Measurements from ENCODE around the gene DDX39B.

The DDX39B gene

GRCh38 chr6:31546339-31546957, 4.6 kb upstream of the DDX39B start, which contains the start of gene ATP6V1G2:
Gene ATP6V1G2, minus strand, starts transcription at chr6:31546608. Its CDS starts 49 bp downstream, at chr6:31546559.
- no CpG with 5 or more reads among the region's 11 CpGs for WGBS (ENCODE audit: extremely low coverage, insufficient coverage, low lambda C conversion rate)
- Histone ChIP-seq H3K4me1 (ENCODE audit: control insufficient read depth, low read depth, low read length) (no peaks in the 10 kb centered on the region), H3K18ac (ENCODE audit: low read length) (no peak within 1 kb of the TSS), H2BK120ac (ENCODE audit: low read depth, low read length) (no peak within 1 kb of the TSS), H2BK5ac (ENCODE audit: low read length) (no peak within 1 kb of the TSS), H3K4ac (ENCODE audit: low read depth, low read length) (no peak within 1 kb of the TSS), H3K23ac (ENCODE audit: low read length) (no peak within 1 kb of the TSS), H4K5ac (ENCODE audit: low read length) (no peak within 1 kb of the TSS), H3K79me2 (ENCODE audit: control insufficient read depth, insufficient read depth, low read length) (peaks cover 3% of the 10 kb centered on the region), H3K9ac (ENCODE audit: low read length) (peak within 1 kb of the TSS; percentile 66), H2AK5ac (ENCODE audit: low read length) (no peak within 1 kb of the TSS), H3K27ac (ENCODE audit: low read depth, low read length) (no peak within 1 kb of the TSS), H3K4me3 (ENCODE audit: low read length) (peak within 1 kb of the TSS; percentile 49), H2BK15ac (replicated peaks; ENCODE audit: low read depth) (no peak within 1 kb of the TSS), H3K4me2 (ENCODE audit: low read length) (peak within 1 kb of the TSS; percentile 87), H3K36me3 (ENCODE audit: control insufficient read depth, insufficient read depth, low read length) (no peaks in the 10 kb centered on the region), H3K27me3 (ENCODE audit: insufficient read depth, low read length, poor library complexity) (no peaks in the 10 kb centered on the region), H4K8ac (ENCODE audit: low read depth, low read length) (no peak within 1 kb of the TSS), H3K56ac (ENCODE audit: low read length) (peak within 1 kb of the TSS; percentile 74), H3K79me1 (ENCODE audit: low read length) (peaks cover 7% of the 10 kb centered on the region)
- DNase-seq, result peak; percentile 99

- no peak overlapping the region for H3K9ac ChIP-seq (ENCODE audit: low read length)
- no peak overlapping the region for H3K4ac ChIP-seq (ENCODE audit: low read depth, low read length)
- no peaks in the 10 kb centered on the region for H3K36me3 ChIP-seq (ENCODE audit: control insufficient read depth, insufficient read depth, low read length)
- no peak overlapping the region for H2AK5ac ChIP-seq (ENCODE audit: low read length)
- peaks cover 7% of the 10 kb centered on the region for H3K79me1 ChIP-seq (ENCODE audit: low read length)
- no peak overlapping the region for H3K4me2 ChIP-seq (ENCODE audit: low read length)
- no peaks in the 10 kb centered on the region for H3K4me1 ChIP-seq (ENCODE audit: control insufficient read depth, low read depth, low read length)
- no peak overlapping the region for H2BK15ac ChIP-seq (replicated peaks; ENCODE audit: low read depth)
- peak overlapping the region; percentile 73 for H3K56ac ChIP-seq (ENCODE audit: low read length)
- H3K18ac ChIP-seq (ENCODE audit: low read length), result no peak overlapping the region
- H3K27me3 ChIP-seq (ENCODE audit: insufficient read depth, low read length, poor library complexity), result no peaks in the 10 kb centered on the region
- H3K79me2 ChIP-seq (ENCODE audit: control insufficient read depth, insufficient read depth, low read length), result peaks cover 15% of the 10 kb centered on the region
- H2BK120ac ChIP-seq (ENCODE audit: low read depth, low read length), result no peak overlapping the region
- H4K8ac ChIP-seq (ENCODE audit: low read depth, low read length), result no peak overlapping the region
- no peak overlapping the region for H3K27ac ChIP-seq (ENCODE audit: low read depth, low read length)
- H2BK5ac ChIP-seq (ENCODE audit: low read length), result no peak overlapping the region
- no peak overlapping the region for H3K23ac ChIP-seq (ENCODE audit: low read length)
- no peak overlapping the region for H4K5ac ChIP-seq (ENCODE audit: low read length)
- DNase-seq, result no peak
- WGBS (ENCODE audit: extremely low coverage, insufficient coverage, low lambda C conversion rate), result no CpG with 5 or more reads among the region's 7 CpGs
- H3K4me3 ChIP-seq (ENCODE audit: low read length), result no peak overlapping the region
Measured at GRCh38 chr6:31545291-31545690, 3.5 kb upstream of the DDX39B start.

- Histone ChIP-seq H3K9ac (ENCODE audit: low read length) (no peak overlapping the region), H2BK120ac (ENCODE audit: low read depth, low read length) (no peak overlapping the region), H3K23ac (ENCODE audit: low read length) (no peak overlapping the region), H2AK5ac (ENCODE audit: low read length) (no peak overlapping the region), H3K56ac (ENCODE audit: low read length) (no peak overlapping the region), H3K18ac (ENCODE audit: low read length) (no peak overlapping the region), H3K36me3 (ENCODE audit: control insufficient read depth, insufficient read depth, low read length) (peaks cover 4% of the 10 kb centered on the region), H3K4me3 (ENCODE audit: low read length) (no peak overlapping the region), H3K4ac (ENCODE audit: low read depth, low read length) (no peak overlapping the region), H3K79me2 (ENCODE audit: control insufficient read depth, insufficient read depth, low read length) (peaks cover 21% of the 10 kb centered on the region), H3K27me3 (ENCODE audit: insufficient read depth, low read length, poor library complexity) (no peaks in the 10 kb centered on the region), H4K5ac (ENCODE audit: low read length) (no peak overlapping the region), H3K27ac (ENCODE audit: low read depth, low read length) (no peak overlapping the region), H3K4me2 (ENCODE audit: low read length) (no peak overlapping the region), H3K4me1 (ENCODE audit: control insufficient read depth, low read depth, low read length) (peaks cover under 1% of the 10 kb centered on the region), H2BK5ac (ENCODE audit: low read length) (no peak overlapping the region), H4K8ac (ENCODE audit: low read depth, low read length) (no peak overlapping the region), H3K79me1 (ENCODE audit: low read length) (peaks cover 7% of the 10 kb centered on the region), H2BK15ac (replicated peaks; ENCODE audit: low read depth) (no peak overlapping the region)
- DNase-seq, result no peak
- WGBS (ENCODE audit: extremely low coverage, insufficient coverage, low lambda C conversion rate), result no CpG with 5 or more reads among the region's 2 CpGs
Measured at GRCh38 chr6:31544676-31545075, 2.9 kb upstream of the DDX39B start.

- no peak overlapping the region for H2BK120ac ChIP-seq (ENCODE audit: low read depth, low read length)
- peaks cover 9% of the 10 kb centered on the region for H3K79me1 ChIP-seq (ENCODE audit: low read length)
- H3K18ac ChIP-seq (ENCODE audit: low read length), result no peak overlapping the region
- H3K4ac ChIP-seq (ENCODE audit: low read depth, low read length), result no peak overlapping the region
- no peaks in the 10 kb centered on the region for H3K27me3 ChIP-seq (ENCODE audit: insufficient read depth, low read length, poor library complexity)
- H2BK5ac ChIP-seq (ENCODE audit: low read length), result no peak overlapping the region
- DNase-seq, result no peak
- H2BK15ac ChIP-seq (replicated peaks; ENCODE audit: low read depth), result no peak overlapping the region
- H2AK5ac ChIP-seq (ENCODE audit: low read length), result no peak overlapping the region
- H3K4me1 ChIP-seq (ENCODE audit: control insufficient read depth, low read depth, low read length), result peaks cover 5% of the 10 kb centered on the region
- H3K27ac ChIP-seq (ENCODE audit: low read depth, low read length), result no peak overlapping the region
- no peak overlapping the region for H3K4me2 ChIP-seq (ENCODE audit: low read length)
- no peak overlapping the region for H3K23ac ChIP-seq (ENCODE audit: low read length)
- peaks cover 11% of the 10 kb centered on the region for H3K36me3 ChIP-seq (ENCODE audit: control insufficient read depth, insufficient read depth, low read length)
- peaks cover 31% of the 10 kb centered on the region for H3K79me2 ChIP-seq (ENCODE audit: control insufficient read depth, insufficient read depth, low read length)
- no CpG with 5 or more reads among the region's 6 CpGs for WGBS (ENCODE audit: extremely low coverage, insufficient coverage, low lambda C conversion rate)
- H4K5ac ChIP-seq (ENCODE audit: low read length), result no peak overlapping the region
- no peak overlapping the region for H3K4me3 ChIP-seq (ENCODE audit: low read length)
- no peak overlapping the region for H4K8ac ChIP-seq (ENCODE audit: low read depth, low read length)
- H3K9ac ChIP-seq (ENCODE audit: low read length), result no peak overlapping the region
- H3K56ac ChIP-seq (ENCODE audit: low read length), result no peak overlapping the region
Measured at GRCh38 chr6:31543639-31544038, 1.8 kb upstream of the DDX39B start.

GRCh38 chr6:31541059-31541657, 645 bp downstream of the DDX39B start:
- no CpG with 5 or more reads among the region's 21 CpGs for whole genome bisulfite sequencing (ENCODE audit: extremely low coverage, insufficient coverage, low lambda C conversion rate)
- peaks cover 5% of the 10 kb centered on the region for H3K4me1 ChIP-seq (ENCODE audit: control insufficient read depth, low read depth, low read length)
- H2BK120ac ChIP-seq (ENCODE audit: low read depth, low read length), result peak overlapping the region; percentile 47
- peak overlapping the region; percentile 79 for H3K27ac ChIP-seq (ENCODE audit: low read depth, low read length)
- H3K79me2 ChIP-seq (ENCODE audit: control insufficient read depth, insufficient read depth, low read length), result peaks cover 49% of the 10 kb centered on the region
- H3K23ac ChIP-seq (ENCODE audit: low read length), result no peak overlapping the region
- H3K4me3 ChIP-seq (ENCODE audit: low read length), result peak overlapping the region; percentile 48
- H3K56ac ChIP-seq (ENCODE audit: low read length), result peak overlapping the region; percentile 82
- no peaks in the 10 kb centered on the region for H3K27me3 ChIP-seq (ENCODE audit: insufficient read depth, low read length, poor library complexity)
- H4K8ac ChIP-seq (ENCODE audit: low read depth, low read length), result peak overlapping the region; percentile 16
- H2BK5ac ChIP-seq (ENCODE audit: low read length), result peak overlapping the region; percentile 99
- peak overlapping the region; percentile 74 for H3K4ac ChIP-seq (ENCODE audit: low read depth, low read length)
- H3K9ac ChIP-seq (ENCODE audit: low read length), result peak overlapping the region; percentile 80
- no peak overlapping the region for H2BK15ac ChIP-seq (replicated peaks; ENCODE audit: low read depth)
- peak overlapping the region; percentile 88 for H3K18ac ChIP-seq (ENCODE audit: low read length)
- peaks cover 10% of the 10 kb centered on the region for H3K79me1 ChIP-seq (ENCODE audit: low read length)
- H4K5ac ChIP-seq (ENCODE audit: low read length), result peak overlapping the region; percentile 85
- DNase-seq, result peak; percentile 80
- H3K36me3 ChIP-seq (ENCODE audit: control insufficient read depth, insufficient read depth, low read length), result peaks cover 20% of the 10 kb centered on the region
- peak overlapping the region; percentile 43 for H3K4me2 ChIP-seq (ENCODE audit: low read length)
- peak overlapping the region; percentile 25 for H2AK5ac ChIP-seq (ENCODE audit: low read length)
